Erythroblast (primary cell): Measurements from ENCODE around the gene ARF3.

ENCODE experiments used
- GATA1 ChIP-seq: IDR thresholded peaks from 2 replicates; pipeline ENCODE4 v1.6.1; 2011; ENCODE audit warnings: low read depth, mild to moderate bottlenecking, control low read depth, low read length, moderate library complexity
- POLR2A ChIP-seq: IDR thresholded peaks from 2 replicates; pipeline ENCODE4 v1.6.1; 2011; ENCODE audit warnings: mild to moderate bottlenecking, low read length

DNA sequence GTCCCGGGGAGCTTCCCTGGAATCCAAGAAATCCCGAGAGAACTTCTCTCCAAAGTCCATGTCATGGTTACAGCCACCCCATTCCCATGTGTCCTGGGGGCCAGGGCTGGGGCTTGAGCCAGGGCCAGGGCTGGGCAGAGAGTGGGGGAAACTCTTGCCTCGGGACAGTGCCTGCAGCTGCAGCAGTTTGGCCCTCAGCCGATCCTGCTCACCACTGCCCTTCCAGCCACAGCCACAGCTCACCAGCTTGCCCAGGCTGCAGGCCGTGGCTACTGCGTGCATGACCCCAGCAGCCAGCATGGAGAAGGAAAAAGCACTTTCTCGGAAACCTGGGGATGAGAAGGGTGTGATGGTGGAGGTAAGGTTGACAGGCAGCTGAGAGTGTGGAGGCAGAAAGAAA, 10.7 kb upstream of the ARF3 start:
- TF ChIP-seq POLR2A (no peak), GATA1 (no peak)
